ENCODE data around the gene STK11.

Gene STK11, protein sequence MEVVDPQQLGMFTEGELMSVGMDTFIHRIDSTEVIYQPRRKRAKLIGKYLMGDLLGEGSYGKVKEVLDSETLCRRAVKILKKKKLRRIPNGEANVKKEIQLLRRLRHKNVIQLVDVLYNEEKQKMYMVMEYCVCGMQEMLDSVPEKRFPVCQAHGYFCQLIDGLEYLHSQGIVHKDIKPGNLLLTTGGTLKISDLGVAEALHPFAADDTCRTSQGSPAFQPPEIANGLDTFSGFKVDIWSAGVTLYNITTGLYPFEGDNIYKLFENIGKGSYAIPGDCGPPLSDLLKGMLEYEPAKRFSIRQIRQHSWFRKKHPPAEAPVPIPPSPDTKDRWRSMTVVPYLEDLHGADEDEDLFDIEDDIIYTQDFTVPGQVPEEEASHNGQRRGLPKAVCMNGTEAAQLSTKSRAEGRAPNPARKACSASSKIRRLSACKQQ

DNA sequence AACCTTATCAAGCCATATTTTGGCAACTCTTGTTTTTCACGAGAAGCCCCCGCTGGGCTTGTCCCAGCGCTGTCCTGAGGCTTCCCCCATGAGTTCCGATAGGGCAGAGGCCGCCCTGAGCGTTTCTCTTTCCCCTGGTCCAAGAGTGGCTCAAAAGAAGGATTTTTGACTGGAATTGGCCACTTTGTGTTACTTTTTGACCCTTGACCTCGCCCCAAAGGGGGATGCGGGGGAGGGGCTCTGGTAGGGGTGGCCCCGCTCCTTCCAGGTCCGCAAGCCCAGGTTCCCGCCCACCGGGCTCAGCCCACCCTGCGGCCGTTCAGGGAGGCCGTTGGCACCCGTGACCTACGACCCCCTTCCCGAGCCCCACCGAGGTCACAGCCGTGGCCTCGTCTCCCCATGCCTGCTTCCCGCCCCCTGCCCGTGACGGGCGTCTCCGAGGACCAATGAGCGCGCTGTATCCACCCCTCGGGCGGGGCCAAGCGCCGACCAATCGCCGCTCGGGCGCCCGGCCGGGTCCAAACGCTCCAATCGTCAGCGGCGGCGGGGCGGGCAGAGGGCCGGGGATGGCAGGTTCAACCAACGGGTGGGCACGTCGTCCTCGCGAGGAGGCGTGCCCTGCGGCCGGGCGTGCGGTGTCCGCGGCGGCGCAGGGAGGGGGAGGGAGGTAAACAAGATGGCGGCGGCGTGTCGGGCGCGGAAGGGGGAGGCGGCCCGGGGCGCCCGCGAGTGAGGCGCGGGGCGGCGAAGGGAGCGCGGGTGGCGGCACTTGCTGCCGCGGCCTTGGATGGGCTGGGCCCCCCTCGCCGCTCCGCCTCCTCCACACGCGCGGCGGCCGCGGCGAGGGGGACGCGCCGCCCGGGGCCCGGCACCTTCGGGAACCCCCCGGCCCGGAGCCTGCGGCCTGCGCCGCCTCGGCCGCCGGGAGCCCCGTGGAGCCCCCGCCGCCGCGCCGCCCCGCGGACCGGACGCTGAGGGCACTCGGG lies at the start of gene STK11:
Gene STK11, plus strand, starts transcription at position 665 of the 986 bp plus-strand sequence. CDS start 1,136 bp downstream, outside the sequence.
- no peaks in the 10 kb centered on the region for H3K9me3 ChIP-seq (ENCODE audit: control insufficient read depth in 2 of 2, low read length in 2 of 2)
- peaks cover 39 to 49% of the 10 kb centered on the region in 2 donors for H3K4me1 ChIP-seq (ENCODE audit: control insufficient read depth in 2 of 2, insufficient read depth in 2 of 2, low read length in 2 of 2)
- H3K36me3 ChIP-seq (ENCODE audit: control insufficient read depth in 2 of 2, insufficient read depth in 2 of 2, low read length in 2 of 2) = no peaks in the 10 kb centered on the region
- H3K27me3 ChIP-seq (ENCODE audit: control insufficient read depth in 2 of 2, insufficient read depth in 2 of 2, low read length in 2 of 2) = no peaks in the 10 kb centered on the region
- peak within 1 kb of the TSS; percentile 85 to 86 for H3K9ac ChIP-seq (ENCODE audit: low read depth in 1 of 2, low read length in 2 of 2)
- peak within 1 kb of the TSS; percentile 78 to 88 for H3K27ac ChIP-seq (ENCODE audit: low read depth in 2 of 2, low read length in 2 of 2)
- peak within 1 kb of the TSS; percentile 80 to 89 for H3K4me3 ChIP-seq (ENCODE audit: low read length in 2 of 2)

DNA sequence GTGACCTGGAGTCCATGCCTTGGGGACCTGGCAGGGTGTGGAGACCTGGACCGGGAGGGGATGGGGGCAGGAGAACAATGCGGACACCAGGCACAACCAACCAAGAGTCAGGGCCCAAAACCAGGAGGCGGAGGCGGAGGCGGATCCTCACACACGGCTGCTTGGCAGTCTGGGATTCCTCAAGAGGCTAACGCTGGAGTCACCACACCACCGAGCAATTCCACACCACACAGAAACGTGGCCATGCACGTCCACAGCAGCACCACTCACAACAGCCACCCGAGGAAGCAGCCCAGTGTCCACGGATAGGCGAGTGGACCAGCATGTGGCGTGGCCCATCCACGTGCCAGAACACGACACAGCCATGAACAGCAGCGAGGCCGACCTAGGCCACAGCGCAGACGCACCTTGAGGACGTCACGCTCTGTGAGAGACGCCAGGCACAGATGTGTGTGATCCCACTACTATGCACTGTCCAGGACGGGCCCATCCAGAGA lies 49.2 kb upstream of the STK11 start:
- Histone ChIP-seq H3K4me3 (ENCODE audit: low read length in 2 of 2) (no peak overlapping the region), H3K9me3 (ENCODE audit: control insufficient read depth in 2 of 2, low read length in 2 of 2) (no peaks in the 10 kb centered on the region), H3K27ac (ENCODE audit: low read depth in 2 of 2, low read length in 2 of 2) (no peak overlapping the region), H3K36me3 (ENCODE audit: control insufficient read depth in 2 of 2, insufficient read depth in 2 of 2, low read length in 2 of 2) (peaks cover 11 to 14% of the 10 kb centered on the region in 2 donors), H3K9ac (ENCODE audit: low read depth in 1 of 2, low read length in 2 of 2) (no peak overlapping the region), H3K4me1 (ENCODE audit: control insufficient read depth in 2 of 2, insufficient read depth in 2 of 2, low read length in 2 of 2) (peaks cover 14 to 15% of the 10 kb centered on the region in 2 donors), H3K27me3 (ENCODE audit: control insufficient read depth in 2 of 2, insufficient read depth in 2 of 2, low read length in 2 of 2) (no peaks in the 10 kb centered on the region)

DNA sequence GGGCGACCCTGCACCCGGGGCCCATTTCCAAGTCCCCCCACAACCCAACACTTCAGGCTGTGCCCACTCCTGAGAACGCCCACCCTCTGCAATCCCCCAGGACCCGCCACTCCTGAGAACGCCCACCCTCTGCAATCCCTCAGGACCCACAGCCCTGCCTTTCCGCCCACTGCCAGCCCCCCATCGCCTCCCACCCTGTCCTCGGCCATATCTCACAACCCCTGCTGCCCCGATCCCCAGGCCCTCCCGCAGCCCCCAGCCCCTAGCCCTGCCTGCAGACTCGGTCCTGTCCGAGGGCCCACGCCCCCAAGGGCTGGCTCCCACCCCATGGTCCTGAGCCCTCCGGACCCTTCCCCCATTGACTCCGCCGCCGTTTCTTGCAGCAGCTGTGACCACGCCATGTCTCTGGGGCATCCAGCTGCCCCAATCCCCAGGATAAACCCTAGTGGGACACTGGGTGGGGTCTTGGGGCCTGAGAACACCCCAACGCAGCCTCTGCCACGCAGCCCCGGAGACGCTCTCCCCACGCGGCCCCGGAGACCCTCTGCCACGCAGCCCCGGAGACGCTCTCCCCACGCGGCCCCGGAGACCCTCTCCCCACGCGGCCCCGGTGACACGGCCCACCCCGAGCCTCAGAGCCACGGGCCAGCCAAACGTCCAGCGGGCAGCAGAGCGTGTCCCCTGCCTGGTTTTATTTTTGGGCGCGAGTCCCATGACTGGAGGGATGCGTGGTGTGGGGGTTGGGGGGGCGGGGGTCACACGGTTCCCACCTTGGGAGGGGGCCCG lies 48.6 kb upstream of the STK11 start:
- Histone ChIP-seq H3K4me1 (ENCODE audit: control insufficient read depth in 2 of 2, insufficient read depth in 2 of 2, low read length in 2 of 2) (peaks cover 14 to 15% of the 10 kb centered on the region in 2 donors), H3K4me3 (ENCODE audit: low read length in 2 of 2) (no peak overlapping the region), H3K36me3 (ENCODE audit: control insufficient read depth in 2 of 2, insufficient read depth in 2 of 2, low read length in 2 of 2) (peaks cover 8 to 10% of the 10 kb centered on the region in 2 donors), H3K27me3 (ENCODE audit: control insufficient read depth in 2 of 2, insufficient read depth in 2 of 2, low read length in 2 of 2) (no peaks in the 10 kb centered on the region), H3K9me3 (ENCODE audit: control insufficient read depth in 2 of 2, low read length in 2 of 2) (no peaks in the 10 kb centered on the region), H3K27ac (ENCODE audit: low read depth in 2 of 2, low read length in 2 of 2) (no peak overlapping the region), H3K9ac (ENCODE audit: low read depth in 1 of 2, low read length in 2 of 2) (no peak overlapping the region)

DNA sequence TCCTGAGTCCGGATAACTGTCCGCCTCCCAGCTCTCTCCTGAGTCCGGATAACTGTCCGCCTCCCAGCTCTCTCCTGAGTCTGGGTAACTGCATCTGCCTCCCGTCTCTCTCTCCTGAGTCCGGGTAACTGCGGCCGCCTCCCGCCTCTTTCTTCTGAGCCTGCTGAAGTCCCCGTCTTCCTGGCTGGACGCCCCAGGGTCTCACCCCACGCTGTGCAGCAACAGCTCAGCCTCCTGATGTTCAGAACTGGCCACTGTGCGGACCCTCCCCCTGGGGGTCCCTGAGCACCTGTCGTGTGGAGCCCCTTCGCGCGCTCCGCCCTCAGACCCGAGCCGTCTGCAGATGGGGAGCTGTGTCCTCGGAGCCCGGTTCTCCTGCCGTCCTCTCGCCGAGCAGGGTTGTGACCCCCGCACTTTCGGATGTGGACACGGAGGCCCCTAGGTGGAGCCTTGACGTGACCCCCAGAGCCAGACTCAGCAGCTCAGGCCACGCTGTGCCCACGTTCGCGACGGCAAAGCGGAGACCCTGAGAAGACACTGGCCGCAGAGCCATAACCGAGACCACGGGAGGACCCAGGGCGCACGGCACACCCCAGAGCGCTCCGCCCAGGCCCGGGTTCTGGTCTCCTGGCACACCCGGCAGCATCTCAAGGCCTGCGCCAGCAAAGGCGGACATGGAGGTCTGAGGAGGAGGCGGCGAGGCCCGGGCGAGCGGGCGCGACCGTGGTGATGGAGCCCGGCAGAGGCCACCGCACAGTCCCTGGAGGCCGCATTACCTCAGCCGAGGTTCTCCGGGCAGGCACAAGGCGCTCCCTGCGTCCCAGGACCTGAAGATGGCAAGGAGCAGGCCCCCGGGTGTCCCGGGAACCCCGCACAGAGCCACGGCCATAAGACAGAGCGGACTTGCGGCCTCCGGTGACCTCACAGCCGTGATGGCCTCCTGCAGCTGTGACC lies 47.4 kb upstream of the STK11 start:
- Histone ChIP-seq H3K4me3 (ENCODE audit: low read length in 2 of 2) (no peak overlapping the region), H3K27ac (ENCODE audit: low read depth in 2 of 2, low read length in 2 of 2) (no peak overlapping the region)

DNA sequence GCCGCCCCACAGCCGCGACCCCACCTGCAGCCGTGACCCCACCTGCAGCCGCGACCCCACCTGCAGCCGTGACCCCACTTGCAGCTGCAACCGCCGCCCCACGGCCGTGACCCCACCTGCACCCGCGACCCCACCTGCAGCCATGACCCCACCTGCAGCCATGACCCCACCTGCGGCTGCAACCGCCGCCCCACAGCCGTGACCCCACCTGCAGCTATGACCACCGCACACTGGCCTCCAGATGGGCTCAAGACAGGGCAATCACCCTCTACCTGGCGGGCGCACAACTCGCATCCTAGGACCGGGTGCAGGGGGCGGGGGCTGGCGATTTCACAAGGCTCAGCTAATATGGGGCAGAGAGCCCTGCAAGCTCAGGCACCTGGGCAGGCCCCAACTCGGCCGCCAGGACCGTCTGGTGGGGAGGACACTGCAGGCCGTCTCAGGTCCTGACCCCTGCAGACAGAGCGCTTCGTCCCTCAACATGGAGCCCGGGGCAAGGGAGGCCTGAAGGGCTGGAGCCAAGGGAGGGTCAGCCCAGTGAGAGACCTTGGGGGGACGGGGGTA lies 46.6 kb upstream of the STK11 start:
- Histone ChIP-seq H3K4me1 (ENCODE audit: control insufficient read depth in 2 of 2, insufficient read depth in 2 of 2, low read length in 2 of 2) (peaks cover 14 to 15% of the 10 kb centered on the region in 2 donors), H3K9ac (ENCODE audit: low read depth in 1 of 2, low read length in 2 of 2) (no peak overlapping the region), H3K27me3 (ENCODE audit: control insufficient read depth in 2 of 2, insufficient read depth in 2 of 2, low read length in 2 of 2) (no peaks in the 10 kb centered on the region), H3K9me3 (ENCODE audit: control insufficient read depth in 2 of 2, low read length in 2 of 2) (no peaks in the 10 kb centered on the region), H3K27ac (ENCODE audit: low read depth in 2 of 2, low read length in 2 of 2) (no peak overlapping the region), H3K4me3 (ENCODE audit: low read length in 2 of 2) (no peak overlapping the region), H3K36me3 (ENCODE audit: control insufficient read depth in 2 of 2, insufficient read depth in 2 of 2, low read length in 2 of 2) (peaks cover 0 to 4% of the 10 kb centered on the region in 2 donors)

More for the DNA sequence above, 47.4 kb upstream of the STK11 start:
- Histone ChIP-seq H3K4me1 (ENCODE audit: control insufficient read depth in 2 of 2, insufficient read depth in 2 of 2, low read length in 2 of 2) (peaks cover 14 to 15% of the 10 kb centered on the region in 2 donors), H3K9me3 (ENCODE audit: control insufficient read depth in 2 of 2, low read length in 2 of 2) (no peaks in the 10 kb centered on the region), H3K36me3 (ENCODE audit: control insufficient read depth in 2 of 2, insufficient read depth in 2 of 2, low read length in 2 of 2) (peaks cover 0 to 5% of the 10 kb centered on the region in 2 donors), H3K9ac (ENCODE audit: low read depth in 1 of 2, low read length in 2 of 2) (no peak overlapping the region), H3K27me3 (ENCODE audit: control insufficient read depth in 2 of 2, insufficient read depth in 2 of 2, low read length in 2 of 2) (no peaks in the 10 kb centered on the region)

DNA sequence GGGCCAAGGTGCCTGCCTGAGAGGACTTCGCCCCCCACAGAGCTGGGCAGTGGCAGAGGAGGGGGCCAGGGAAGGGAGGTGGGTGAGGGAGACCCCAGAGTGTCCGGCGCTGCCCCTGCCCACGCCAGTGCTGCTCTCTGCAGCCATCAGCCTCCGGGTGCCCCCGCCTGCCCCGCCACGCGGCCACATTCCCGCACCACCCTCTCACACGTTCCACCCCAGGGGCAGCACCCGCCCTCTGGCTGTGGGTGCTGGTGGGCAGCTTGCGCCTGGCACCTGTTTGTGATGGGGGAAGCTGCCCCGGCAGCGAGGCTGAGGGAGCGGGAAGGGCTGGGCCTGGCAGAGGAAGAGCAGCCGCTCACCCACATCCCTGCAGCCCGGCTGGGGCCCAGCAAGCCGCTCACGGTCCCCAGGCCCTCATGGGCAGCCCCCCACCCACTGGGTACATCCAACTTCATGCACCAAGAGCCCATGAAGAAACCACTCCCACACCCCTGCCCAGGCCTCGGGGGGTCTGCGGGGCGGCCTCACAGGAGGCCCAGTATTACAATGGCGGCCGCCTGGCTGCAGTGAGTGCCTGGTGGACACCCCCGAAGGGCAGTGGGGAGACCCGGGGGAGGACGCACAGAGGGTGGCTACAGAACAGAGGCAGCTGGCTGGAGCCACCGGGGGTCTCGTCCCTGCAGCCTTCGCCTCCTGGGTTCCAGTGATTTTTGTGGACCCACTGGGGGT lies 45.5 kb upstream of the STK11 start:
- peaks cover 7 to 10% of the 10 kb centered on the region in 2 donors for H3K4me1 ChIP-seq (ENCODE audit: control insufficient read depth in 2 of 2, insufficient read depth in 2 of 2, low read length in 2 of 2)
- H3K9me3 ChIP-seq (ENCODE audit: control insufficient read depth in 2 of 2, low read length in 2 of 2) = no peaks in the 10 kb centered on the region
- H3K4me3 ChIP-seq (ENCODE audit: low read length in 2 of 2) = no peak overlapping the region
- H3K36me3 ChIP-seq (ENCODE audit: control insufficient read depth in 2 of 2, insufficient read depth in 2 of 2, low read length in 2 of 2) = peaks cover 0 to 4% of the 10 kb centered on the region in 2 donors
- no peak overlapping the region for H3K9ac ChIP-seq (ENCODE audit: low read depth in 1 of 2, low read length in 2 of 2)
- no peaks in the 10 kb centered on the region for H3K27me3 ChIP-seq (ENCODE audit: control insufficient read depth in 2 of 2, insufficient read depth in 2 of 2, low read length in 2 of 2)
- H3K27ac ChIP-seq (ENCODE audit: low read depth in 2 of 2, low read length in 2 of 2) = no peak overlapping the region

DNA sequence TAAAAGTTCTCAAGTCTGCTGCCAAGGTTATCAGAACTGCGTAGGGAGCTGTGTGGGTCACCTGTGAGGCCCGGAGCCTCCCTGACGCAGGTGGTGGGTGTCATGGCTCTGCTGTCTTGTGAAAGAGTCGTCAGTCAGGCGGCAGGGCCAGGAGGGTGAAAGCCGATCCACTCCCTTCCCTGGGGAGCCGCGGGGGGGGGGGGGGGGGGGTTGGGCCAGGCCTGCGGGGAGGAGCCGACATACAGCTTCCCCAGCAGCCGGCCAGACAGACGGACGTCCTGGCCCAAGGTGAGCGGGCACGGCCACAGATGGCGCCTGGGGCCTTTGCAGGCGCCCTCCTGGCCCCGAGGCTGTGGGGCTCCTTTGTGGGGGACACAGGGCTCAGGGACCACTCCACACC lies 43.9 kb upstream of the STK11 start:
- H3K27me3 ChIP-seq (ENCODE audit: control insufficient read depth in 2 of 2, insufficient read depth in 2 of 2, low read length in 2 of 2) = no peaks in the 10 kb centered on the region
- no peak overlapping the region for H3K27ac ChIP-seq (ENCODE audit: low read depth in 2 of 2, low read length in 2 of 2)
- H3K4me1 ChIP-seq (ENCODE audit: control insufficient read depth in 2 of 2, insufficient read depth in 2 of 2, low read length in 2 of 2) = no peaks in the 10 kb centered on the region

More for the DNA sequence above, 43.9 kb upstream of the STK11 start:
- H3K9me3 ChIP-seq (ENCODE audit: control insufficient read depth in 2 of 2, low read length in 2 of 2) = no peaks in the 10 kb centered on the region
- H3K4me3 ChIP-seq (ENCODE audit: low read length in 2 of 2) = no peak overlapping the region
- H3K36me3 ChIP-seq (ENCODE audit: control insufficient read depth in 2 of 2, insufficient read depth in 2 of 2, low read length in 2 of 2) = peaks cover under 1 to 6% of the 10 kb centered on the region in 2 donors
- no peak overlapping the region for H3K9ac ChIP-seq (ENCODE audit: low read depth in 1 of 2, low read length in 2 of 2)

All from mucosa of rectum (tissue), 2 donors.